ENCODE measurements around the gene PRPF40B. TPM values are rescaled to one million over a fixed set of nuclear protein-coding genes. Genes with fewer than 3 reads are reported as not detected.

Gene PRPF40B
- 2.4 and 4.3 TPM in 2 replicates for total RNA-seq

DNA sequence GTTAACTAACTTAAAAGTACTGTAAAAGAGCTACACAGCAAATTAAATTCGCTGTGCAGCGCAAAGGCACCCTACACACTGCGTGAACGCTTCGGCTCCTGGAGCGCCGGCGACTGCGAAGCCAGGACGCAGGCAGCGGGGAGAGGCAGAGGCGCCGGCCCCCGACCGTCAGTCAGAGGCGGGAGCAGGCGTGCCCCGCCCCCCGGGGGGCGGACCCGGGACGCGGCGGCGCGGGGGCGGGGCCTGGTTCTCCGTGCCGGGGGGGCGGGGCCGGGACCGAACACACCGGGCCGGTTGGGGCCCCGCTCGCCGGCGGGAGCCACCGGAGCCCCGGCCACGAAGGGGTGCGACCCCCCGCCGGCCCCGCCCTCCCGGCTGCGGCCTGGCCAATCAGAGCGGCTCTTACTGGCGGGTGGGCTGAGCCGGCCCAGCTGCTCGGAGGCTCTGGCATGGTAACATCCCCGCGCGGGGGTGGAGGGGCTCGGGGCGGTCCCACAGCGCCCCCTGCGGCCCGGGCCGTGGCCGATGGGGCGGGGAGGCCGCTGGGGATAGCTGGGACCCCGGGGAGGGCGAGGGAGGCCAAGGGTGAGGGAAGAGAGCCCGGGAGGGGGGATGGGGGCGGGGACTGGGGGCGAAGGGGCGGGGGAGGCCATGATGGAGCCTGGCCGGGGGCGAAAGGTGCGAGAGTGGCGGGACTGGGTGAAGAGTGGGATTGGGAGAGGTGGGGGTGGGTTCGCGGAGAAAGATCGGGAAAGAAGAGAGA is at the start of gene PRPF40B:
PRPF40B (plus strand) TSS at position 420 of the 763 bp plus-strand sequence; CDS start at position 450, 30 bp downstream.

DNA sequence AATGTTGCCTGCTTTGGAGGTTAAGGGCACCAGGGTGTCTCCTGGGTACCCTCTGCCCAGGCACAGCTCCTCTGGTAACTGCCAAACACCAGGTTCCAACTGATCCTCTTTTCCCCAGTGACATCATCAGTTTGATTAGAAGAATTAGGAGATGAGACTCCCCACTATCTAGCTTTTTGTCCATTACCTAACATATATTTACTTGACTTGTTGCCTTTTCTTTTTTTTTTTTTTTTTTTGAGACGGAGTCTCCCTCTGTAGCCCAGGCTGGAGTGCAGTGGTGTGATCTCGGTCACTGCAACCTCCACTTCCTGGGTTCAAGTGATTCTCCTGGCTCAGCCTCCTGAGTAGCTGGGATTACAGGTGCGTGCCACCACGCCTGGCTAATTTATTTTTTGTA is 17.8 kb upstream of the PRPF40B start, which contains the start of gene FAM186B:
FAM186B (minus strand) TSS at position 101 of the 400 bp plus-strand sequence. CDS start 162 bp downstream, outside the sequence.

Other genes starting within 250 kb of the PRPF40B start
- gene KCNH3, start 84.5 kb upstream of the PRPF40B start, total RNA-seq = not detected in 2 replicates
- gene MCRS1, start 55.4 kb upstream of the PRPF40B start, total RNA-seq = 65.6 and 72.5 TPM in 2 replicates
- gene FAM186B, start 17.9 kb upstream of the PRPF40B start, total RNA-seq = not detected in 2 replicates
- 42.7 and 49.6 TPM in 2 replicates for gene FMNL3, start 83.8 kb downstream of the PRPF40B start, total RNA-seq
- gene TMBIM6, start 118.0 kb downstream of the PRPF40B start, total RNA-seq = 346 and 374 TPM in 2 replicates
- gene NCKAP5L, start 204.9 kb downstream of the PRPF40B start, total RNA-seq = 13.3 and 15.6 TPM in 2 replicates
- gene BCDIN3D, start 219.5 kb downstream of the PRPF40B start, total RNA-seq = 2.3 and 2.4 TPM in 2 replicates

Data from mammary microvascular endothelial cell (primary cell).